Gastrocnemius medialis (tissue), 4 donors: ENCODE results near the gene SPON2. TPM values are rescaled to one million over a fixed set of nuclear protein-coding genes. Genes with fewer than 3 reads are reported as not detected.

ENCODE experiments used
- ATAC-seq, 2 donors: fragments of 150-250 bp; one replicate each; pipeline ENCODE4 v1.9.1; 2016
- DNase-seq, 2 donors: peaks; one replicate each; pipeline ENCODE4 v3.0.0-alpha.2; 2019
- H3K27ac ChIP-seq, 4 donors: fragments of 200-600 bp; sonication (generic); 1 replicate in 1 of 4; 2 replicates in 3 of 4; pipeline ENCODE4 v1.5.1; 2016 to 2018; ENCODE audit warnings: mild to moderate bottlenecking in 2 of 4, moderate library complexity in 1 of 4
- H3K27me3 ChIP-seq, 3 donors: fragments of 200-600 bp; sonication (generic) in 2 of 3; 1 replicate in 1 of 3; 2 replicates in 2 of 3; pipeline versions ENCODE4 v1.5.1 to v1.6.0; 2016 to 2019; ENCODE audit warnings: mild to moderate bottlenecking in 1 of 3, moderate library complexity in 1 of 3
- H3K36me3 ChIP-seq, 2 donors: fragments of 200-600 bp; sonication (generic) in 1 of 2; one replicate each; pipeline ENCODE4 v1.5.1; 2017 to 2018
- H3K4me1 ChIP-seq, 2 donors: fragments of 200-600 bp; sonication (generic) in 1 of 2; one replicate each; pipeline ENCODE4 v1.5.1; 2016 to 2017; ENCODE audit warnings: mild to moderate bottlenecking in 2 of 2
- H3K4me3 ChIP-seq, 4 donors: fragments of 200-600 bp; sonication (generic) in 3 of 4; 1 replicate in 1 of 4; 2 replicates in 3 of 4; pipeline ENCODE4 v1.5.1; 2016 to 2019; ENCODE audit warnings: mild to moderate bottlenecking in 2 of 4
- H3K9me3 ChIP-seq, 3 donors: fragments of 200-600 bp; sonication (generic) in 2 of 3; 1 replicate in 1 of 3; 2 replicates in 2 of 3; pipeline ENCODE4 v1.5.1; 2016 to 2019
- POLR2A ChIP-seq, 2 donors: fragments of 450-650 bp; IDR thresholded peaks; one replicate each; pipeline ENCODE4 v1.6.1; 2017; ENCODE audit warnings: antibody characterized with exemption in 2 of 2, mild to moderate bottlenecking in 2 of 2, moderate library complexity in 2 of 2
- in situ Hi-C, 4 donors: fragments of 200-750 bp; cut with MboI; loops; one replicate each; pipeline versions ENCODE4 v1.15.0 to v1.8.0; 2017; ENCODE audit warnings: low sequenced_read_pairs in 4 of 4
- intact Hi-C: fragments of 100-400 bp; cut with DNase I; formaldehyde crosslinking; loops from one replicate; pipeline ENCODE4 v1.15.1; 2023; ENCODE audit warnings: low total_unique reads
- total RNA-seq, 4 donors: library from RNA; depleted of rRNA; stranded (reverse); fragments of >200 nt; gene quantifications; one replicate each; pipeline versions ENCODE4 v1.1.0 to v1.2.3, GENCODE V29; 2016
- TF ChIP-seq, protein P1 (sequence below), 5 experiments: fragments of 450-650 bp in 3 of 5; fragments of 200-600 bp in 2 of 5; sonication (generic) in 2 of 5; IDR thresholded peaks in 4 of 5; conservative IDR thresholded peaks in 1 of 5; 1 replicate in 4 of 5; 2 replicates in 1 of 5; pipeline ENCODE4 v1.5.1; 2016 to 2019; ENCODE audit warnings: antibody characterized with exemption in 5 of 5, mild to moderate bottlenecking in 3 of 5, moderate library complexity in 3 of 5

SPON2 gene
- total RNA-seq, 4 donors from 2014 or later, result 5.0 to 8.9 (median 5.2) TPM

DNA sequence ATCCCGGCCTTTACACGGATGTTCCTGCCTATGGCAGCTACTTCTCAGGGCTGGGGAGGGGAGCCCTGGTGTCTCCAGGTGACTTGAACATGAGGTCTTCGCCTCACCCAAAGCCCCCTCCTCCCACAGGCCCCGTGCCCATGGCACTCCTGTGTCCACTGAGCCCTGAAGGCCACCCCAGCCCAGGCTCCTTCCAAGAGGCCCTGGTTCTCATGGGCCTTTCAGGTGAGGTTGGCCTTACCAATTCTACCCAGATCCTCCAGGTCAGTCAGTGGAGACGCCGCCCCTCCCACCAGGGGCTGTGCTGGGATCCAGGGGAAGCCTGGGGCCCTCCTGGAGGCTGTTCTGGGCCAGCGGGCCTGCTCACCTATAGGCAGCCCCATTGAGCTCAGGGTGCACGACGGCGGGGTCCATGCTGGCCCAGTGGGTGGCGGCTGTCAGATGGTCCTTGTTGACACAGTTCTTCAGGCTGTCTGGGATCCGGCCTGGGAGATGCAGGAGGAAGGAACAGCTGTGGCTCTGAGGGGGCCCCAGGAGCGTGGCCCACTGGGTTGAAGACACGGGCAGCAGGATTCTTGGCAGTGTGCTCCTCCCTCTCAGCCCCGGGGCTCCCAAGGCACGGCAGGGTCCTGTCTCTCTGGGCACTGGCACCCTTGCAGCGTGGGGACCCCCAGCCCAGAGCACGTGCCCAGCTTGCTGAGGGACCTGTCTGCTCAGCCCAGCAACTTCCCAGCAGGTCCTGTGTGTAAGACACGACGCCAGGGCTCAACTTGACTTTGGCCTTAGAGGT is 40.4 kb upstream of the SPON2 start:
- no peaks in the 10 kb centered on the region for H3K27me3 ChIP-seq
- H3K4me1 ChIP-seq, result peaks cover 36 to 44% of the 10 kb centered on the region in 2 donors
- in situ Hi-C loops, result no loop called here
- peaks cover 0 to 58% of the 10 kb centered on the region in 2 donors for H3K36me3 ChIP-seq
- intact Hi-C loops, result loop anchor here (5.0 kb wide), 1 partner anchor 35 kb away; the partner anchor contains the start of gene CTBP1
- H3K9me3 ChIP-seq, result no peaks in the 10 kb centered on the region
- no peak overlapping the region for H3K27ac ChIP-seq
- TF ChIP-seq, protein P1, sequence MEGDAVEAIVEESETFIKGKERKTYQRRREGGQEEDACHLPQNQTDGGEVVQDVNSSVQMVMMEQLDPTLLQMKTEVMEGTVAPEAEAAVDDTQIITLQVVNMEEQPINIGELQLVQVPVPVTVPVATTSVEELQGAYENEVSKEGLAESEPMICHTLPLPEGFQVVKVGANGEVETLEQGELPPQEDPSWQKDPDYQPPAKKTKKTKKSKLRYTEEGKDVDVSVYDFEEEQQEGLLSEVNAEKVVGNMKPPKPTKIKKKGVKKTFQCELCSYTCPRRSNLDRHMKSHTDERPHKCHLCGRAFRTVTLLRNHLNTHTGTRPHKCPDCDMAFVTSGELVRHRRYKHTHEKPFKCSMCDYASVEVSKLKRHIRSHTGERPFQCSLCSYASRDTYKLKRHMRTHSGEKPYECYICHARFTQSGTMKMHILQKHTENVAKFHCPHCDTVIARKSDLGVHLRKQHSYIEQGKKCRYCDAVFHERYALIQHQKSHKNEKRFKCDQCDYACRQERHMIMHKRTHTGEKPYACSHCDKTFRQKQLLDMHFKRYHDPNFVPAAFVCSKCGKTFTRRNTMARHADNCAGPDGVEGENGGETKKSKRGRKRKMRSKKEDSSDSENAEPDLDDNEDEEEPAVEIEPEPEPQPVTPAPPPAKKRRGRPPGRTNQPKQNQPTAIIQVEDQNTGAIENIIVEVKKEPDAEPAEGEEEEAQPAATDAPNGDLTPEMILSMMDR (IDR thresholded peaks at IDR 0.05 in 4 of 5, conservative IDR thresholded peaks at IDR 0.05 in 1 of 5), result no peak
- no peak for TF ChIP-seq POLR2A (IDR thresholded peaks at IDR 0.05)
- H3K4me3 ChIP-seq, result no peak overlapping the region
- DNase-seq (no peak), ATAC-seq (no peak)

DNA sequence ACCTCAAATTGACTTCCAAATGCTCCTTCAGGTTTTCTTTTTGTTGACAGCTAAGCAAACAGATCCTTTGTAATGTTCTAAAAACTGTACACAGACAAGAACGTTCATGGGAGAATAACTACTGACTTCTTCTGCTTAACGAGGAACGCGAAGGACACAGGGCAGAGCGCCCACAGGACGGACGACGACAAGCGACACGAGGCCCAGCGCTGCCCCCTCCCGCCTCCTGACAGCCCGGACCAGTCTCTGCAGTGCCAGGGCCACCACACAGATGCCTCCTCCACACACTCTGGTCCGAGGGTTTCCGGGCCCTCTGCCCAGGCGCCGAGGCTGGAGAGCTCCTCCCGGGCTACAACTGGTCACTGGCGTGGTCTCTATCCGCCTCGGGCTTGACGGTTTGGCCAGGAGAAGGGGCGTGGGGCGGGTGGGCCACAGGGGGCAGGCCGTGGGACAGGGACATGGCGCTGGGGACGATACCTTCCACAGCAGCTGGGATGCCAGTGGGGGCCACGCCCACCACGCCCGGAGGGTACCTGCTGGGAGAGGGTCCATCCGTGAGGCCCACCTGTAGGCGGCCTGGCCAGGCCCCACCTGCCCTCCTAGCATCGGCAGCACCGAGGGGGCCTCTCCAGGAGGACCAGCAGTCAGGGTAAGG is 39.6 kb upstream of the SPON2 start:
- ATAC-seq (peak in 1 of 2 donors; percentile 16), DNase-seq (peak in 1 of 2 donors; percentile 48)
- Histone ChIP-seq H3K27ac (peak overlapping the region in 2 of 4 donors; percentile 14 to 20), H3K27me3 (no peaks in the 10 kb centered on the region), H3K36me3 (peaks cover 0 to 53% of the 10 kb centered on the region in 2 donors), H3K4me3 (no peak overlapping the region), H3K4me1 (peaks cover 37 to 44% of the 10 kb centered on the region in 2 donors), H3K9me3 (no peaks in the 10 kb centered on the region)
- TF ChIP-seq, protein P1 (IDR thresholded peaks at IDR 0.05 in 4 of 5, conservative IDR thresholded peaks at IDR 0.05 in 1 of 5), result no peak
- TF ChIP-seq POLR2A (IDR thresholded peaks at IDR 0.05), result no peak
- intact Hi-C loops (loop anchor here (2.0 to 5.0 kb wide), 2 partner anchors 35 to 45 kb away; partner anchors contain the start of gene CTBP1), in situ Hi-C loops (no loop called here)

DNA sequence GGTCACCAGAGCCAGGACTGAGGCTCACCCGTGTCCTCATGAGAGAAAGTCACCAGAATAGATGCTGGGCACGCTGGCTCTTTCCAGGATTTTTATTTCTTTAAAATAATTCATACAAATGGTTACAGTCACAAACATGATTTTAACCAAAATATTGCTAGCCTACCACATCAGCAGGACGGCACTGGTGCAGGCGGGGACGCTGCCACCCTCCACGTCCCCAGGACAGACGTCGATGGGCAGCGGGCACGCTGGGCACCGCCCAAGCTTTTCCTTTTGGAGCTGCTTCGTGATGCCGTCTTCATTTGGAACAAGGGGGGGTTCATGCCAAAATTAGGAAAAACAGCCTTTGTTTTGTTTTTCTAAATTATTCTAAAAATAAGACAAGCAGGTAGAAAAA is 39.0 kb upstream of the SPON2 start:
- Histone ChIP-seq H3K4me1 (peaks cover 37 to 44% of the 10 kb centered on the region in 2 donors), H3K36me3 (peaks cover 0 to 50% of the 10 kb centered on the region in 2 donors)

DNA sequence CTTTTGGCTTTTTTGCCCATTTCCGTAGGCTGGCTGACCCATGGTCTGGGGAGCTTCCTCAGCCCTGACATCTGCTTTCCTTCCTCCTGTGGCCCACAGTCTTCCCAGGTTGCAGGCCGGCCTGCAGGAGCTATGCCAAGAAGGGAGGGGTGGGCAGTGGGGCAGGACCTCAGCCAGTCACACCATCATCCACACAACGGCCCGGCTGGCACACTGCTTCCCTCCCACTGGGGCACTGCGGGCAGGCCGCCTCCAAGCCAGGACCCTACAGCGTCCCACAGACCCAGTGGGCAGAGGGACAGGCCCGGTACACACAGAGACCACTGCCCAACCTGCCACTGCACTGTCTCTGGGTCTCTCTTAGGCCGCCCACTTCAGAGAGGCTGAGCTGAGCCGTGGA is 38.6 kb upstream of the SPON2 start:
- peaks cover 37 to 44% of the 10 kb centered on the region in 2 donors for H3K4me1 ChIP-seq
- ATAC-seq (no peak), DNase-seq (no peak)
- H3K9me3 ChIP-seq, result no peaks in the 10 kb centered on the region
- H3K27ac ChIP-seq, result no peak overlapping the region
- in situ Hi-C loops (no loop called here), intact Hi-C loops (loop anchor here (2.0 to 5.0 kb wide), 2 partner anchors 36 to 44 kb away; partner anchors contain the start of gene CTBP1)
- H3K27me3 ChIP-seq, result no peaks in the 10 kb centered on the region
- no peak for TF ChIP-seq POLR2A (IDR thresholded peaks at IDR 0.05)
- TF ChIP-seq, protein P1 (IDR thresholded peaks at IDR 0.05 in 4 of 5, conservative IDR thresholded peaks at IDR 0.05 in 1 of 5), result no peak
- peaks cover 0 to 46% of the 10 kb centered on the region in 2 donors for H3K36me3 ChIP-seq
- H3K4me3 ChIP-seq, result no peak overlapping the region

More for the DNA sequence above, 39.0 kb upstream of the SPON2 start:
- intact Hi-C loops (loop anchor here (2.0 to 5.0 kb wide), 2 partner anchors 36 to 45 kb away; partner anchors contain the start of gene CTBP1), in situ Hi-C loops (no loop called here)
- TF ChIP-seq POLR2A (IDR thresholded peaks at IDR 0.05), result no peak
- TF ChIP-seq, protein P1 (IDR thresholded peaks at IDR 0.05 in 4 of 5, conservative IDR thresholded peaks at IDR 0.05 in 1 of 5), result no peak
- Histone ChIP-seq H3K4me3 (no peak overlapping the region), H3K9me3 (no peaks in the 10 kb centered on the region), H3K27me3 (no peaks in the 10 kb centered on the region), H3K27ac (peak overlapping the region in 1 of 4 donors; percentile 20)
- no peak for ATAC-seq
- DNase-seq, result no peak
